HCT116 (cell line): Measurements from ENCODE around the gene C4A.
"Not testable (repeated sequence)": the region's sequence is repeated elsewhere in the genome, so short reads cannot be mapped to it uniquely, and the experiment has no call there.

Source experiments
- CTCF ChIP-seq, 3 experiments: fragments of 200-600 bp in 1 of 3; sonication (generic) in 1 of 3; IDR thresholded peaks in 2 of 3; conservative IDR thresholded peaks in 1 of 3; 2 replicates each; pipeline ENCODE4 v1.5.1; 2012 to 2017; ENCODE audit warnings: low read depth in 2 of 3, low read length in 2 of 3, antibody characterized with exemption in 1 of 3, borderline replicate concordance in 1 of 3, control low read depth in 1 of 3, mild to moderate bottlenecking in 1 of 3, mixed read lengths in 1 of 3, mixed run types in 1 of 3, moderate library complexity in 1 of 3; ENCODE audit not compliant: insufficient read depth in 1 of 3
- ELF1 ChIP-seq: IDR thresholded peaks from 2 replicates; pipeline ENCODE4 v1.6.1; 2012; ENCODE audit warnings: low read depth, borderline replicate concordance
- EZH2 ChIP-seq: fragments of 200-600 bp; sonication (generic); IDR thresholded peaks from 2 replicates; pipeline ENCODE4 v1.6.1; 2017; ENCODE audit warnings: antibody characterized with exemption, mixed run types
- JUND ChIP-seq: IDR thresholded peaks from 2 replicates; pipeline ENCODE4 v1.6.1; 2012
- MAX ChIP-seq: IDR thresholded peaks from 2 replicates; pipeline ENCODE4 v1.6.1; 2012
- POLR2A ChIP-seq: IDR thresholded peaks from 2 replicates; pipeline ENCODE4 v1.7.0; 2011; ENCODE audit warnings: borderline replicate concordance; ENCODE audit not compliant: insufficient read depth, insufficient read length; ENCODE audit errors: extremely low read depth
- POLR2AphosphoS5 ChIP-seq: IDR thresholded peaks from 2 replicates; pipeline ENCODE4 v1.6.1; 2011; ENCODE audit warnings: mild to moderate bottlenecking, low read depth, low read length, moderate library complexity
- REST ChIP-seq: IDR thresholded peaks from 2 replicates; pipeline ENCODE4 v1.6.1; 2012; ENCODE audit warnings: low read depth
- SIN3A ChIP-seq: IDR thresholded peaks from 2 replicates; pipeline ENCODE4 v1.6.1; 2012; ENCODE audit warnings: low read depth
- SP1 ChIP-seq: IDR thresholded peaks from 2 replicates; pipeline ENCODE4 v1.6.1; 2012; ENCODE audit warnings: low read depth
- TCF7L2 ChIP-seq: IDR thresholded peaks from 2 replicates; pipeline ENCODE4 v1.7.0; 2011; ENCODE audit warnings: borderline replicate concordance, inconsistent platforms; ENCODE audit not compliant: insufficient read depth, insufficient read length; ENCODE audit errors: extremely low read depth
- YY1 ChIP-seq: IDR thresholded peaks from 2 replicates; pipeline ENCODE4 v1.6.1; 2011; ENCODE audit warnings: low read length, low read depth, moderate library complexity, mild to moderate bottlenecking; ENCODE audit not compliant: insufficient replicate concordance; ENCODE audit errors: extremely low read depth
- ZBTB33 ChIP-seq: IDR thresholded peaks from 2 replicates; pipeline ENCODE4 v1.6.1; 2011; ENCODE audit warnings: mild to moderate bottlenecking, low read length, moderate library complexity; ENCODE audit not compliant: insufficient replicate concordance; ENCODE audit errors: extremely low read depth

- TF ChIP-seq CTCF (IDR thresholded peaks at IDR 0.05 in 2 of 3, conservative IDR thresholded peaks at IDR 0.05 in 1 of 3; ENCODE audit: borderline replicate concordance in 1 of 3, insufficient read depth in 1 of 3, low read depth in 2 of 3, low read length in 2 of 3); EZH2; POLR2AphosphoS5; JUND; SP1; TCF7L2; SIN3A; YY1; POLR2A; MAX; REST; ELF1; ZBTB33: not testable (repeated sequence)
Measured at GRCh38 chr6:31981744-31982143, at the start of gene C4A.
